ENCODE data around the gene IL17B. TPM values are rescaled to one million over a fixed set of nuclear protein-coding genes. Genes with fewer than 3 reads are reported as not detected.

IL17B gene
- total RNA-seq, 1 donor from 2014 or later, result 0.46 TPM

DNA sequence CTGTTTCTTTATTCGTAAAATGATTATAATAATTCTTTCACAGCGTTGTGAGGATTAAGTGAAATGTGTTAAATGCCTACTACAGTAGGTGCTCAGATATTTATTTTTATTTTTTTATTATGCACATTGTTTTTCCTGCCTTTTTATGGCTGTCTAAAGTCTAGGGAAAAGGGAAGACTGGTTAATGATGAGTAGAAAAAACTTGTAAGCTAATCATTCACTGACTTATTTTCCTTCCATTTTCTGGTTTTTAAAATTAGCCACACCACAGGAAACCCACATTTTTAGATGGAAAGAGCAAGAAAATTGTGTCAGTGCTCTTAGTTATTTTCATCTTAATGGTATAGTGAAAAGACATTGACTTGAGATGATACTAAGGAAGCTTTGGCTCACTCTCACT lies 25.2 kb downstream of the IL17B start:
- Mint-ChIP-seq H3K4me1 (ENCODE audit: unreplicated experiment) (peaks cover 7% of the 10 kb centered on the region), H3K27ac (no peak overlapping the region), H3K27me3 (no peaks in the 10 kb centered on the region), H3K36me3 (peaks cover 33% of the 10 kb centered on the region), H3K4me3 (no peak overlapping the region), H3K9me3 (no peaks in the 10 kb centered on the region)
- DNase-seq (ENCODE audit: extremely low spot score, unreplicated experiment), result no peak
- TF ChIP-seq, protein P1, sequence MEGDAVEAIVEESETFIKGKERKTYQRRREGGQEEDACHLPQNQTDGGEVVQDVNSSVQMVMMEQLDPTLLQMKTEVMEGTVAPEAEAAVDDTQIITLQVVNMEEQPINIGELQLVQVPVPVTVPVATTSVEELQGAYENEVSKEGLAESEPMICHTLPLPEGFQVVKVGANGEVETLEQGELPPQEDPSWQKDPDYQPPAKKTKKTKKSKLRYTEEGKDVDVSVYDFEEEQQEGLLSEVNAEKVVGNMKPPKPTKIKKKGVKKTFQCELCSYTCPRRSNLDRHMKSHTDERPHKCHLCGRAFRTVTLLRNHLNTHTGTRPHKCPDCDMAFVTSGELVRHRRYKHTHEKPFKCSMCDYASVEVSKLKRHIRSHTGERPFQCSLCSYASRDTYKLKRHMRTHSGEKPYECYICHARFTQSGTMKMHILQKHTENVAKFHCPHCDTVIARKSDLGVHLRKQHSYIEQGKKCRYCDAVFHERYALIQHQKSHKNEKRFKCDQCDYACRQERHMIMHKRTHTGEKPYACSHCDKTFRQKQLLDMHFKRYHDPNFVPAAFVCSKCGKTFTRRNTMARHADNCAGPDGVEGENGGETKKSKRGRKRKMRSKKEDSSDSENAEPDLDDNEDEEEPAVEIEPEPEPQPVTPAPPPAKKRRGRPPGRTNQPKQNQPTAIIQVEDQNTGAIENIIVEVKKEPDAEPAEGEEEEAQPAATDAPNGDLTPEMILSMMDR (conservative IDR thresholded peaks at IDR 0.05), result no peak

DNA sequence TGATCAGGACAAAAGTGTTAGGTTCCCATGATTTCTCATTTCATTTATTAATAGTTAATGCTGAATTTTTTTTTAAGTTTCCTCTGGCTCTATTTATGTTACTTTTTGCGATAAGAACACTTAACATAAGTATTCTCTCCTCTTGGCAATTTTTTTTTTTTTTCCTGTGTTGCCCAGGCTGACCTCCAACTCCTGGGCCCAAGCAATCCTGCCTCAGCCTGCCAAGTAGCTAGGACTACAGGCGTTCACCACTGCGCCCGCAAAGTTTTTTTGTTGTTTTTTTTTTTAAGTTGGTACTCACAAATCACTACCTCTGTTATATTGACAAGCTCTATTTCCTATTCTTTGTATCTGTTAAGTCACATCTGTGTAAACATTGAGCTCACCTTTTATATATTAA lies 26.9 kb downstream of the IL17B start:
- H3K9me3 Mint-ChIP-seq, result no peaks in the 10 kb centered on the region
- TF ChIP-seq, protein P1 (conservative IDR thresholded peaks at IDR 0.05), result no peak
- H3K4me1 Mint-ChIP-seq (ENCODE audit: unreplicated experiment), result no peaks in the 10 kb centered on the region
- H3K27ac Mint-ChIP-seq, result no peak overlapping the region
- H3K36me3 Mint-ChIP-seq, result peaks cover 37% of the 10 kb centered on the region
- H3K27me3 Mint-ChIP-seq, result no peaks in the 10 kb centered on the region
- H3K4me3 Mint-ChIP-seq, result no peak overlapping the region
- no peak for DNase-seq (ENCODE audit: extremely low spot score, unreplicated experiment)

DNA sequence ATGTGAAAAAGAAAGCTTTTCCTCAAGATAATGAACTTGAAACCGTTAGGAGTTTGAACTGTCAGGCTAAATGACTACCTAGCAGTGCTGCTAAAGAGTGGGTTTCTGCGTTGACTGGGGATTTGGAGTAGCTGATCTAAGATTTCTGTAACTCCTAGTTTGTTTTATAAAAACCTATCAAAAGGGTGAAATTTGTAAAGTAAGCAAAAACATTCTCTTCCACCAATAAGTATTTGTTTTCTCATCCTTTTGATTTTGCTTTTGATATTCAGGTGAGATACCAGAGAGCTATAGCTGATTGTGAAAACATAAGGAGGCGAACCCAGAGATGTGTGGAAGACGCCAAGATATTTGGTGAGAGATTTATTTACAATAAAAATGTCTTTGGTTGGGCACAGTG lies 29.7 kb downstream of the IL17B start:
- Mint-ChIP-seq H3K27ac (no peak overlapping the region), H3K27me3 (no peaks in the 10 kb centered on the region), H3K4me3 (no peak overlapping the region), H3K4me1 (ENCODE audit: unreplicated experiment) (peaks cover 8% of the 10 kb centered on the region), H3K36me3 (peaks cover 32% of the 10 kb centered on the region), H3K9me3 (no peaks in the 10 kb centered on the region)
- TF ChIP-seq, protein P1 (conservative IDR thresholded peaks at IDR 0.05), result no peak
- no peak for DNase-seq (ENCODE audit: extremely low spot score, unreplicated experiment)

DNA sequence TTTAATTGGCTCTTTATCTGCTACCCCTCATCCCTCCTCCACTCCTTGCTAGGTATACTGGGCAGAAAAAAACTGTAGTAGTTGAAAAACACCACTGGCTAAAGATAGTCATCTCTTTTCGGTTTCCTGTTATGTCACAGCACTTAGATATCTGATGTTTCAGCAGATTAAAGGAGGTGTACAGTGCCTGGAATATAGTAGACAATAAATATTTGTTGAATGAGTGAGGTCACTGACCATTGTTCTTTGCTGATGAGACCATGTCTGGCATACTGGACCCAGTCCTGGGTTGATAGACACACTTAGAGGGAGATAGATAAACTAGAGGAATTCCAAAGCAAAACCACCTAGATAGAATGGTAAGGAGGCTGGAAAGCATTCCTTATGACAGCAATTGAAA lies 30.6 kb downstream of the IL17B start:
- DNase-seq (ENCODE audit: extremely low spot score, unreplicated experiment), result no peak
- H3K4me1 Mint-ChIP-seq (ENCODE audit: unreplicated experiment), result peaks cover 13% of the 10 kb centered on the region
- H3K36me3 Mint-ChIP-seq, result peaks cover 29% of the 10 kb centered on the region
- TF ChIP-seq, protein P1 (conservative IDR thresholded peaks at IDR 0.05), result no peak
- no peaks in the 10 kb centered on the region for H3K9me3 Mint-ChIP-seq
- H3K27ac Mint-ChIP-seq, result no peak overlapping the region
- no peak overlapping the region for H3K4me3 Mint-ChIP-seq
- H3K27me3 Mint-ChIP-seq, result no peaks in the 10 kb centered on the region

DNA sequence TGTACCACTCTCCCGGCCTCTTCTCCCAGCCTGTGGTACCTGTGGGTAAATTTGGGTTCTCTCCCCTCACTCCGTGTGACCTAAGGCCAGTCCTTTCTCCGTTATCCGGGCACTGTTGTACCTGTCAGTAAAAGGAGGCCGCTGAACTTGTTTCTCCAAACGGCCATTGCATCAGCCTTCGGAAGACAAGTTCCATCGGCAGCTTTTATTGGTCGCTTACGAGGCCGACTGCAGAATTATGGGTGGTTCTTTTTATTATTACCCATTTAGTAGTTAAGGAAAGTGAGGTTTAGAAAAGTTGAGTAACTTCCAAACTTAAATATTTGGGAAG lies 33.2 kb downstream of the IL17B start:
- no peak for DNase-seq (ENCODE audit: extremely low spot score, unreplicated experiment)
- no peaks in the 10 kb centered on the region for H3K27me3 Mint-ChIP-seq

More for the DNA sequence above, 33.2 kb downstream of the IL17B start:
- Mint-ChIP-seq H3K9me3 (no peaks in the 10 kb centered on the region), H3K4me3 (peak overlapping the region; percentile 97), H3K4me1 (ENCODE audit: unreplicated experiment) (peaks cover 13% of the 10 kb centered on the region), H3K27ac (peak overlapping the region; percentile 92), H3K36me3 (peaks cover 19% of the 10 kb centered on the region)
- TF ChIP-seq, protein P1 (conservative IDR thresholded peaks at IDR 0.05), result no peak

Data from type B pancreatic cell (in vitro differentiated cells).